MM.1S (cell line): ENCODE measurements around the gene PCMT1.

ENCODE experiments used
- CTCF ChIP-seq: fragments of 300-600 bp; sonication (generic); IDR thresholded peaks from 2 replicates; pipeline ENCODE4 v1.5.1; 2016; ENCODE audit warnings: antibody characterized with exemption, low read length, mixed read lengths
- EZH2 ChIP-seq: fragments of 300-600 bp; sonication (generic); optimal IDR thresholded peaks from 2 replicates; pipeline ENCODE3; 2017; ENCODE audit warnings: low read depth, mild to moderate bottlenecking, antibody characterized with exemption, low read length, mixed read lengths

GRCh38 chr6:149766156-149766769, 16.7 kb downstream of the PCMT1 start:
- TF ChIP-seq CTCF, result no peak
- TF ChIP-seq EZH2, result no peak
